HG03460 (cell line): ENCODE data around the gene PFKM.
A peak's percentile ranks its signal among the peaks of the same experiment; 100 is the strongest.

Experiments
- ATAC-seq: cut with Tn5 transposase; IDR thresholded peaks from one replicate; pipeline ENCODE4 v1.9.1; 2021; ENCODE audit not compliant: unreplicated experiment

PFKM gene

DNA sequence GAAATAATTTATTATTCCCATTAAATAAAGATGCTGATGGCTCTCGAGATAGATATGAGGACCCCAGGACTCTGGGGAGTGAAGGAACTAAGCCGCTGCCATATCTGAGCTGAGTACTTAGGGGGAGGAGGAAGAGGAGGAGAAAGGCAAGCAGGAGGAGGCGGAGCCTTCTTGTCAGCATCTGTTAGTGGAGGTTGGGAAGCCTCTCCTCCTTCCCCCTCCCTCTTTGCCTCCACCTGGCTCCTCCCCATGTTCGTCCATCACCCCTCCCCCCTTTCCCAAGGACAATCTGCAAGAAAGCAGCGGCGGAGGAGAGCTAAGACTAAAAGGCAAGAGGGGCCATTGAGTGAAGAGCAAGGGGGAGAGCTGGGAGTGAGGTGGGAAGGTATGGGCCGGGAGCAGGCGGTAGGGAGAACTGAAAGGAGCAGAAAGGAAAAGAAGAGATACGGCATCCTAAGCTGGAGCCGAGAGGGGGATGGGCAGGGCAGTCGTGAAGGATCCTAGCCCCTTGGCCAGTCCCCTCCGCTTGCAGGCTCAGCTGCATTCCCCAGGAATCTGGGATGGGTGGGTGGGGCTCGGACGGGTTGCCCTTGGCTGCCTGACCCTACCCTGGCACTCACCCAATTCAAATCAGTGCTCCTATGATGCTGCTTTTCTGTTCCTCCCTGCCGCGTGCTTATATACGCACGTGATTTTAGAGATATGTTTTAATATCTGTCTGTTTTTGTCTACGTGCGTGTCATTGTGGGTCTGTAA lies at the start of gene PFKM:
Gene PFKM, plus strand, starts transcription at position 287 of the 756 bp plus-strand sequence. CDS start 3,411 bp downstream, outside the sequence.
- peak; percentile 100 for ATAC-seq

DNA sequence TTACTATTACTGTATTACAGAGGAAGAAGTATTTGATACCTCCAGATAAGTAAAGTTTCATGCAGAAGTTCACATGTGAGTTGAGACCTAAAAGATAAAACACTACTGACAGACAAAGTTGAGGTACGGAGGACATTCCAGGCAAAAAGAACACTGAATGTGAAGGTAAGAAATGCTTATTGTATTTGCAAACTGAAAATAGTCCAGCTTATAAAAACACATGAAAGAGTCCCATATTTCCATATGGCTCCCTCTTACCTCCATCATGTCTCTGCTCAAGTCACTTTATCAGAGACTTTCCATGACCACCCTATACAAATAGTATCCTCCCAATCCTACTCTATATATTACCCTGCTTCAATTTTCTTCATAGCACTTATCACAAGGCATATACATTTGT lies 49.1 kb upstream of the PFKM start:
- ATAC-seq, result no peak

DNA sequence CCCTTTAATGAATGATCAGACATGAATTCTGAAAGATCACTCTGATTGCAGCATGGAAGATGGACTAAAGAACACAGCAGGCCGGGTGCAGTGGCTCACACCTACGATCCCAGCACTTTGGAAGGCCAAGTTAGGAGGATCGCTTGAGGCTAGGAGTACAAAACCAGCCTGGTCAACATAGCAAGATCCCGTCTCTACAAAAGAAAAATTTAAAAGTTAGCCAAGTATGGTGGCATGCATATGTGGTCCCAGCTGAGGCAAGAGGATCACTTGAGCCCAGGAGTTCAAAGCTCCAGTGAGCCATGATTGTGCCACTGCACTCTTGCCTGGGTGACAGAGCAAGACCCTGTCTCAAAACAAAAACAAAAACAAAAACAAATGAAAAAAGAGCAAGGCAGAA lies 48.4 kb upstream of the PFKM start:
- ATAC-seq, result no peak

DNA sequence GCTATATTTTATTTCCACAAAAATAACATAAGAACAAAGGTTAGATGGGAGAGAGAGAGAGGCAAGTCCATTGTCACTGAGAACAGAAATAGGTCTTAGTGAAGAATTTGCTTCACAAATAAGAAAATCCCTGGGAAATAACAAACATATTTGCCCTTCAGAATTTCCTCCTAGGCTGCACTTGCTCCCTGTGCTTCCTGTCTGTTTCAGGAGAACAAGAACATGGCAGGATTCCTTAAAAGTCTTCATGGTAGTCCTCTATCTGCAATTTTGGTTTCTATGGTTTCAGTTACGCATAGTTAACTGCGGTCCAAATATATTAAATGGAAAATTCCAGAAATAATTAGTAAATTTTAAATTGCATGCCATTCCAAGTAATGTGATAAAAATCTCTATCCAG lies 47.4 kb upstream of the PFKM start:
- no peak for ATAC-seq

DNA sequence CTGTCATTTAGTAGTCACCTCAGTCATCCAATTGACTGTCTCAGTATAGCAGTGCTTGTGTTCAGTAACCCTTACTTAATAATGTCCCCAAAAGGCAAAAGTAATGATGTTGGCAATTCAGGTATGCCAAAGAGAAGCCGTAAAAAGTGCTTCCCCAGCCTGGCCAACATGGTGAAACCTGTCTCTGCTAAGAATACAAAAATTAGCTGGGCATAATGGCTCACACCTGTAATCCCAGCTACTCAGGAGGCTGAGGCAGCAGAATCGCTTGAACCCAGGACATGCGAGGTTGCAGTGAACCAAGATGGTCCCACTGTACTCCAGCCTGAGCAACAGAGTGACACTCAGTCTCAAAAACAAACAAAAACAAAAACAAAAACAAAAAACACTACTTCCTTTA lies 46.9 kb upstream of the PFKM start:
- no peak for ATAC-seq

DNA sequence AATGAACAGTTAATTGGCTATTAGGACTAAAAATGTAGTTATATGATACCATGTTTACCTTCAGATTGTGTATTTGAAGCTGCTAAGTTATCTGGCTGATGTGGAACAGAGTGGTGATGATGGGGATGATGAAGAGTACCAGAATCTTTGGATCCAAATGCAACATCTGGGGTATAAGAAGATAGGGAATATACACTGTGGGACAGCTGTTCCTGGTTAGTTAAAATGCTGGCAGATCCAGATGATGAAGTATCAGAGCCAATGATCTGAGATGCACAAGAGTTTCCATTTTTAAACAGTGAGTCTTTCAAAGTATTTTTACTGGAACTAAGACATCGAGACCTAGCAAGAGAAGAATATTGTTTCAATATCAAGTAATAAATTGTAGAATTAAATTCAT lies 44.9 kb upstream of the PFKM start:
- no peak for ATAC-seq

DNA sequence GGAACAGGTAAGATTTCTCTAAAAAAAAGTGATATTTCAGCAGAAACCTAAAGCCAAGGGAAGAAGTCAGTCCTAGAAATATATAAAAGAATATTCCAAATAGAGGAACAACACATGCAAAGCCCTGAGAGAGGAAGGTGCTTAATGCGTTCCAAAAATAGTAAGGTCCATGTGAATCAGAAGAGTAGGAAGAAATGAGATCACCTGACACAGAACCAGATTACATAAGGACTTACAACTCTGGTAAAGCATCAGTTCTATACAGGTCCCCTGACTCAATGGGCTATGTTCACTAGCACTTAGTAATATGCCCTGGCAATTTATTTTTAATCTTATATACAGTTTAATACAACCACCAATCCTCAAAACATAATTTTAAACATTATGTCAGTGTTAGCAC lies 43.3 kb upstream of the PFKM start:
- ATAC-seq, result no peak

DNA sequence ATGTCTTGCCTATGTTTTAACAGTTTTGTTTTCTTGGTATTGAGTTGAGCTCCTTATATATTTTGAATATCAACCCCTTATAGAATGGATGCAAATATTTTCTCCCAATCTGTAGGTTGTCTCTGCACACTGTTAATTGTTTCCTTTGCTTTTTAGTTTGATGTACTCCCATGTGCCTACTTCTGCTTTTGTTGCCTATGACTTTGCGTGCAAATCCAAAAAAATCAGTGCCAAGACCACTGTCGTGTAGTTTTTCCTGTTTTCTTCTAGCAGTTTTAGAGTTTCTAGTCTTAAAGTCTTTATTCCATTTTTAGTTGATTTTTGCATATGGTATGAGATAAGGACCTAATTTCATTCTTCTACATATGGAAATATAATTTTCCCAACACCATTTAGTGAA lies 42.1 kb upstream of the PFKM start:
- no peak for ATAC-seq

DNA sequence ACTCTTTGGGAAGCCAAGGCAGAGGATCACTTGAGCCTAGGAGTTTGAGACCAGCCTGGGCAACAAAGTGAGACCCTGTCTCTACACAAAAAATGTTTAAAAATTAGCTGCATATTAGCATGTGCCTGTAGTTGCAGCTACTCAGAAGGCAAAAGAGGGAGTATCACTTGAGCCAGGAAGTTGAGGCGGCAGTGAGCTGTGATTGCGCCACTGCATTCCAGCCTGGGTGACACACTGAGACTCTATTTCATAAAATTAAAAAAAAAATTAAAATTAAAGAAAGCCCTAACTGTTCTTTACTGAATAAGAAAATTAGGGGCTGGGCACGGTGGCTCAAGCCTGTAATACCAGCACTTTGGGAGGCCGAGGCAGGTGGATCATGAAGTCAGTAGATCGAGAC lies 40.3 kb upstream of the PFKM start:
- ATAC-seq, result no peak

DNA sequence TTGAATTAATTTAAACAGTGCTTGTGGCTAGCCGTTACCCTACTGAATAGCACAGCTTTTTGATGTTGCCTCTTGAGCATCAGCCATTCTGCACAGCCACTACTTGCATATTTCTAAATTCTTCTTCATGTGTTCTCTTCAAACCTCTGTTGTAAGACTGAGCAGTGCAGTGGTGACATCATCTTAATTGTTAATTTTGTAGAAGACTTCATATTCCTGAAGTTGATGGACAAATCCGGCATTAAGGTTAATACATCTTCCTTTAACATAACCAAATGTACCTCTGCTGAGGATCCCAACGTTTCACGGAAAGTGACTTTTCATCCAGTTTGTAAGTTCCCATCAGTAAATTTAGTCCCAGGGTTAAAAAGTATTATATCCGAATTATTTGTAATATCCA lies 38.9 kb upstream of the PFKM start:
- ATAC-seq, result no peak

DNA sequence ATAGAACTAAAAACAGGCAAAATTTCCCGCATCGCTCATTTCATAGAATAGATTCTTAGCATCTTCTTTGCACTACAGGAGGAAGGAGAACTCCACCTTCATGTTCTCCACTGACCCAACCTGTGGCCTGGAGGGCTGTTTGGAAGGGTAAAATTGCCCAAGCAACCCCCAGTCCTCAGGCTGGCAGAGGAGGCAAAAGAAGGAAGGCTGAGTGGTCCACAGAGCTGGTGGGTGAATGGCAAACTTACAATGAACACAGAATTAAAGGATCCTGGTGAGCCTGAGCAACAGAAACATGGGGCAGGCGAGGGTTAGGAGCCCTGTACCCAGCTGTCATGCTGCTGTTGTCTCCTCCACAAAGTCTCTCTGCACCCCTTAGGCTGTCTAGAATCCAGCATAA lies 38.3 kb upstream of the PFKM start:
- no peak for ATAC-seq

DNA sequence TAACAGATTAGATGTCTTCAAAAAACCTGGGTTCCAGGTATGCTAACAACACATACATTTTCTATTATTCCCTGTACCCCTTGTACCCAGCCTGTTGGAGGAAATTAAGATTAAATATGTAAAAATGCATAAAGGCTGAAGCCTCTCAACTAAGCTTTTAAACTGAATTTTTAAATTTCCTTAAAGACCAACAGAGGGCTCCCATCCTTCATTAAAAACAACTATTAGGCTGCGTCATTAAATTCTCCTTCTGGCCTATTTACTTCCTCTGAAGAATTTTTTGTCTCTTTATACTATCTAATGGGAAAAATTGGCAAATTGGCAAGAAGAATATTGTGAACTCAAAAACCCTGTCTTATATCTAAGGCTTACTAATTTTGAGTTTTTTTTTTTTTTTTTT lies 35.1 kb upstream of the PFKM start:
- no peak for ATAC-seq

DNA sequence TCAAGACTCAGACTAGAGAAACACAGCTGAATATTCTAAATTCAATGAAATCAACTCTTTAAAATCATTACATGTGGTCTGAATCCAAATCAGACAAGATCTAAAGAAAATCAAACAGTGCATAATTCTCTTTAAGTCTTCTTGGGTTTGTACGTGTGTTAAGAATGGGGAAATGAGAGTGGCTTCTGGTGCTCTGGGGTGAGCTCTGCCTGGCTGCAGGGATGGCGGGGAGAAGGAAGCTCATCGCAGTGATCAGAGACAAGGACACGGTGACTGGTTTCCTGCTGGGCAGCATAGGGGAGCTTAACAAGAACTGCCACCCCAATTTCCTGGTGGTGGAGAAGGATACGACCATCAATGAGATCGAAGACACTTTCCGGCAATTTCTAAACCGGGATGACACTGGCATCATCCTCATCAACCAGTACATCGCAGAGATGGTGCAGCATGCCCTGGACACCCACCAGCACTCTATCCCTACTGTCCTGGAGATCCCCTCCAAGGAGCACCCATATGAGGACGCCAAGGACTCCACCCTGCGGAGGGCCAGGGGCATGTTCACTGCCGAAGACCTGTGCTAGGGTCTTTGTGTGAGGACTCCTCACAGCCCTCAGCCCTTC lies 34.2 kb upstream of the PFKM start:
- no peak for ATAC-seq

DNA sequence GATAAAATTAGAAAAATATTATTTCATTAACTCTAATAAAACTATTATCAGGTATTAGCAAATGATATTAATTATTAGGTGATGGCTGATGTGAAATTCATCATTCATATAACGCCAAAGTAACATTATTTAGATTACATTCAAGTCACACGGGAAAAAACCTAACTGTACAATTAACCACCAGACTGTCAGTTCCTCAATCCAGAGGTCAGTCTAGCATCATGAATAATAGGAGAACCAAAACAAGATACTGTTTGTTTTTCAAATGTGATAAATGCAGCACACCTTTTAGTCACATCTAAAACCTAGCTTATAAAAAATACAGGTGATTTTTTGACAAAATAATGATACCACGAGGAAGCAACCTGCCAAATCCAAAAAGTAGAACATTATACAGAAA lies 32.8 kb upstream of the PFKM start:
- ATAC-seq, result no peak

DNA sequence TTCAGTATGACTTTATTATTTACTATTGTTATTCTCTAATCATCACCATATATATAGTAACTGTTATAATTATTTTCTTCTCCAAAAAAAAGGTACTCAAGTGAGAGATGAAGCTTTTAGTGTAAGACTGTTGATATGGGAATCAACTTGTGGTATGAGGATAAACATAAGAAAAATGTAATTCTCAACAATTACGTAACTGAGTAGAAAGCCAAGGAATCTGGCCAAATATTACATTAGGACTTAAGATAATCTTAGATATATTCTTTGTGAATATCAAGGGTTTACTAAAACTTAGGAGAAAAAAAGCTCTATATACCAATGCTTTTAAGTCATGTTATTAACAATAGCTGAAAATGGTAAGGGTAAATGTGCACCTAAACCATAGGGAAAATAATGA lies 26.6 kb upstream of the PFKM start:
- no peak for ATAC-seq

DNA sequence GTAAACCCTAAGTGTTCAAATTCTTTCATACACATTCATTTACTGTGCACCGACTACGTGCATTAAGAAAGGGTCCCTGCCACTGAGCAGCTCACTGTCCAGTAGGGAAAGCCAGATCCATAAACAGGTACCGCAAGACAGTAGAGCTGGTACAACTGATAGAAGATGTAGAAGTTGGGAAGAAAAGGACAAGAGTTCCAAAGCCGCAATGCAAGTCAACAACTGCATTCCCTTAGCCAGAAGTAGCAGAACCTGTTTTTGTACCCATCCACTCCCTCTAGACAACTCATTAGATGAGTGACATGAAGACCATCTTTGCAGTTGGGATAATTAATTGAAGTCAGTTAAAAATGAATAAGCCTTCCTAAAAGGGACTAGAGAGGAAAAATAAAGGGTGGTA lies 14.6 kb upstream of the PFKM start:
- no peak for ATAC-seq

DNA sequence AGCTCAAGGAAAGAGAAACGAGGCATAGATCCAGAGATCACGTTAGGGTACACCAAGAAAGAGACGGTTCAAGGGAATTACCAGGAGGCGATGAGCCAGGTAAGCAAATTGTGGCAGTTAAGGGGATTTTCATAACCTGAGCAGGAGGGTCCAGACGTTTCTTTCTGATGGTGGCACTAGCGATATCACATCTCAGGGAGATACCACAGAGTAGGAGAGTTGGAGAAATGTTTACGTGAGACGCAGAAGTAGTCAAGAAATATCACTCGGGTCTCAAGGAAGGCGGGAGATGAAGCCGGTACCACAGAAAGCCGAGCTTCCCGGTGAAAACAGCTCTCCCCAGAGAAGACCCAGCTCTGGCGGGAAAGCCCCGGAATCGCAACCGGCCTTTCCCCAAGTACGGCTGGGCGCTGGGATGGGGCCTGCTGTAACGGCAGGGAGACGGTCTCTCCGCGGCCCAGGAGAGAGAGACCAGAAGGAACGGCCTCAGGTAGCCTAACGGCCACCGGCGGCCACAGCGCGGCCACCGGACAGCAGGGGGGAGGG lies 13.8 kb upstream of the PFKM start:
- ATAC-seq, result peak; percentile 30

DNA sequence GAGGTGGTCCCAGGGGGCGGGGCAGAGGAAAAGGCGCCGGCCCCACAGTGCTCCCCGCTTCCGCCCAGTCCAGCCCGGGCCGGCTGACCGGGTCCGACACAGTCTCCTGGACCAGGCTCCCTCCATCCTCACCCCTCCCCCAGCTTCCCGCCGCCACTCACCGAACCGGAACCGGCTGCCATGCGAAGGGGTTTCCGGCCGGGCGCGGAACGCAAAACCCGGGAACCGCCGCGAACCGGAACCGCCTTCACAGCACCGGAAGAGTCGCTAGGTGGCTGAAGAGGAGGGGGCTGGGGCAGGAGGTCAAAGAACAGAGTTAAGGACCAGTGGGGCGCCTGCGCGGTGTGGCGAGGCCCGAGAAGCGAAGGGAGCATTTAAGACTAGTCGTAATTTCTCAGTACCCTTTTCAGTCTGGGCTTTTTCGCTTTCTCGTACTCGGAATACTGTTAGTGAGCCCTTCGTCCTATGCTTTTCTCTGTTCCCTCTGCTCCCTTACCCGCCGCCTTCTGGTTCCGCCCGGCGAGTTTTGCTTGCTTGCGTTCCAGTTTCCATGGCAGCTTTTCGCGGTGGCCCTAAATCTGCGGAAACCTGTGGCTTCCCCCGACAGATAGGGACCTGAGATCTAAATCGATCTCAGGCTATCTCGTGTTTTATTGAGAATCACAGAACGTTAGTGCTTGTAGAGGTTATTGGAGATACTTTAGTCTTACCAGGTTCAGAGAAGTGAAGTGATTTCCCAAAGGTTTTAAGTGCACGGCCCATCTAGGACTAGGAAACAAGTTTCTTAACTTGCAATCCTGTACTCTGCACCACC lies 13.1 kb upstream of the PFKM start, which contains the start of gene SENP1:
Gene SENP1, minus strand, starts transcription at position 213 of the 814 bp plus-strand sequence. CDS start 4,607 bp downstream, outside the sequence.
- ATAC-seq, result peak; percentile 73

DNA sequence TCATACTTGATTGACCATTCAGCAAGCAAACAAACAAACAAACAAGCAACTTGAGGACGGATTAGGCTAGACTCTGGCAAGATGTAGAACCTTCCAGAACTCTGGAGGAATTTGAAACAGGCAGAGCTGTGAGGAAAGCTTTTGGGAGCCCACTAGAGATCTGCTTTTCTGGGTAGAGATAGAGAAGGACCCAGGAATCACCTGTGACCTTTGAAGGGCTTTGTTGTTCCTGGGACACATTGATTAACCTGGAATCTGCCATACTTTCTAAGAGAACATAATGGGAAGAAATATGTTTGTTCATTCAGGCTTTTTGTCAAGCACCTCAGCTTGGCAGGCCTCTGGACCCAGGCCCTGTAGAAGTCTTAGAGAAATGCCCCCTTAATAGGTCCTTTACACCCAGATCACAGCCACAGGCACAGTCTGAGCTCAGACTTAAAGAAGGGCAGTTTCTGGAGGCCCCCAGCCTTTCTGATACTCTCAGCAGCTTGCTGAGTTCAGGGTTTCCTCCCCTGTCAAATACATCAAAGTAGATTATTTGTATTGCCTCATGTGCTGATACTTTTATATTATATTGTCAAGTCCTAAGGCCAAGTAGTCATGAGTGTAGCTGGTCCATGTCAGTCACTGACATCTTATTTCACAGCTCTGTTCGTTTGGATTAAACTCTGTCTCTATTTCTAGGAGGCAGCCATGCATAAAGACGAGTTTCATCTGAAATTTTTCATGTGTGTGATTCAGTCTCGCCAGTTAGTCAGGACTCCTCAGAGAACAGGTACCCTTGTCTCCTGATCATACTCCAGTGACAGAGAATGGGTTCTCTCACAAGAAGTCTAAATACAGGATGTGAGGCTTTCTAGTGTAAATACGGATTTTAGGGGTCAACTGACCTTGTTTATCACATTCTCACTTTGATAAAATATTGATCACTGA lies 12.2 kb upstream of the PFKM start:
- no peak for ATAC-seq

DNA sequence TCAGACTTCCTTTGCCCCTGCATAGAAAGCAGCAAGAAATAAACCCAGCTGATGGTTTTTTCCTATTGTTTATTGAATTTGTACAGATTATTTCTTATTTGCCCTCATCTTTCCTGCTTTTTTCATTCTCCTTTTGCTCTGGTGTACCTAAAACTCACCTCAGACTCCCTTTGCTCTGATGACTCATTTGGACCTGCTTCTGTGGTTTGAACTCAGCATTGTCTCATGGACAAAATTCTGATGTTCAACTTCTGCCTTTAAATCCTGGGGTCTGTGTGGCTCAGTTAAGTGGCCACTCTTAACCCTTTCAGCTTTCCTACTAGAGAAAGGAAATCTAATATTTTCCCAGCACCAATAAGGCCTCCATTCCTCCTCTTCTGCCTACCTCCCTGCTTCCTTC lies 9.7 kb upstream of the PFKM start:
- no peak for ATAC-seq
